HepG2 (cell line): ENCODE data around the gene CNPY4. TPM values are rescaled to one million over a fixed set of nuclear protein-coding genes. Genes with fewer than 3 reads are reported as not detected.
A peak's percentile ranks its signal among the peaks of the same experiment; 100 is the strongest.

Source experiments
- ATAC-seq: fragments of 200-7000 bp; cut with Tn5 transposase; 3 replicates; pipeline ENCODE4 v1.9.1; 2020; ENCODE audit warnings: mild to moderate bottlenecking, moderate library complexity
- BruUV-seq: library from RNA; stranded (reverse); fragments of 400-500 nt; replicated peaks from 2 replicates; lab custom pipeline; 2021; lab: Mats Ljungman, UMichigan
- CTCF ChIA-PET: fragments of 300-600 bp; formaldehyde crosslinking; extraction: SDS; loops from one replicate; lab custom pipeline; 2021; ENCODE audit warnings: low total read pairs, inconsistent platforms, low intra/inter-chr PET ratio; lab: Yijun Ruan, JAX
- POLR2A ChIA-PET: fragments of 350-600 bp; sonication (Branson Sonifier 250); formaldehyde crosslinking; loops from one replicate; lab custom pipeline; 2020; ENCODE audit warnings: antibody characterized with exemption, inconsistent platforms; lab: Yijun Ruan, JAX
- DNase-seq: peaks from one replicate; pipeline ENCODE4 v3.0.0-alpha.2; 2015; ENCODE audit warnings: low spot score
- FAIRE-seq: peaks from 3 replicates; lab custom pipeline; 2011; peaks lifted over from hg19 to GRCh38; lab: Jason Lieb, UNC
- H2AFZ ChIP-seq: one replicate; pipeline ENCODE4 v1.6.1; 2011; ENCODE audit warnings: low read length, inconsistent platforms
- H3K27ac ChIP-seq: fragments of 300-600 bp; 3 replicates; pipeline ENCODE4 v1.8.0; 2011; ENCODE audit warnings: mixed run types, mild to moderate bottlenecking, mixed read lengths, low read length, inconsistent platforms; ENCODE audit not compliant: insufficient read depth; ENCODE audit errors: extremely low read length
- H3K27me3 ChIP-seq, 2 experiments: fragments of 200-600 bp in 1 of 2; 2 replicates in 1 of 2; 3 replicates in 1 of 2; pipeline versions ENCODE4 v1.6.0 to v1.8.0; 2011; ENCODE audit warnings: low read length in 2 of 2, mild to moderate bottlenecking in 2 of 2, moderate library complexity in 2 of 2, inconsistent platforms in 1 of 2; ENCODE audit not compliant: insufficient read depth in 2 of 2, control insufficient read depth in 1 of 2
- H3K36me3 ChIP-seq, 2 experiments: fragments of 200-600 bp in 1 of 2; replicated peaks in 1 of 2; 2 replicates in 1 of 2; 3 replicates in 1 of 2; pipeline versions ENCODE4 v1.5.1 to v1.8.0; 2011; ENCODE audit warnings: low read length in 2 of 2, inconsistent platforms in 1 of 2; ENCODE audit not compliant: insufficient read depth in 2 of 2, control insufficient read depth in 1 of 2
- H3K4me1 ChIP-seq: 2 replicates; pipeline ENCODE4 v1.5.1; 2012; ENCODE audit warnings: low read length, inconsistent platforms; ENCODE audit not compliant: insufficient read depth
- H3K4me2 ChIP-seq: 2 replicates; pipeline ENCODE4 v1.6.0; 2011; ENCODE audit warnings: low read depth, low read length, inconsistent platforms
- H3K4me3 ChIP-seq, 3 experiments: fragments of 200-600 bp in 1 of 3; sonication (generic), shearing (Covaris generic) in 1 of 3; replicated peaks in 1 of 3; 2 replicates each; pipeline ENCODE4 v1.5.1; 2011 to 2016; ENCODE audit warnings: low read length in 3 of 3, inconsistent platforms in 2 of 3, low read depth in 2 of 3, mild to moderate bottlenecking in 2 of 3, control low read depth in 1 of 3, mixed read lengths in 1 of 3; ENCODE audit not compliant: insufficient read depth in 1 of 3
- H3K79me2 ChIP-seq: one replicate; pipeline ENCODE4 v1.6.1; 2011; ENCODE audit warnings: low read length, inconsistent platforms; ENCODE audit not compliant: insufficient read depth
- H3K9ac ChIP-seq: 2 replicates; pipeline ENCODE4 v1.6.0; 2011; ENCODE audit warnings: mild to moderate bottlenecking, low read depth, low read length, inconsistent platforms; ENCODE audit not compliant: insufficient read depth
- H3K9me3 ChIP-seq: 2 replicates; pipeline ENCODE4 v1.5.1; 2012; ENCODE audit warnings: mild to moderate bottlenecking, low read length
- H4K20me1 ChIP-seq: 2 replicates; pipeline ENCODE4 v1.6.0; 2011; ENCODE audit warnings: inconsistent platforms, mild to moderate bottlenecking, low read length, moderate library complexity; ENCODE audit not compliant: insufficient read depth
- HIVEP1 ChIP-seq: sonication (generic); formaldehyde crosslinking; IDR thresholded peaks from 2 replicates; pipeline ENCODE4 v1.4.0; 2020; ENCODE audit warnings: mild to moderate bottlenecking, missing genetic modification reagents
- POLR2AphosphoS2 ChIP-seq: IDR thresholded peaks from 2 replicates; pipeline ENCODE4 v1.6.1; 2011; ENCODE audit warnings: low read depth, low read length, improper control_type of control experiment
- REL ChIP-seq: sonication (generic); formaldehyde crosslinking; conservative IDR thresholded peaks from 2 replicates; pipeline ENCODE4 v1.8.0; 2022; ENCODE audit warnings: mild to moderate bottlenecking, missing genetic modification reagents, moderate library complexity
- SP5 ChIP-seq: IDR thresholded peaks from 2 replicates; pipeline ENCODE4 v1.6.1; 2016; ENCODE audit warnings: low read depth, borderline replicate concordance
- ZNF12 ChIP-seq: sonication (generic); formaldehyde crosslinking; IDR thresholded peaks from 2 replicates; pipeline ENCODE4 v1.5.0; 2020; ENCODE audit warnings: missing genetic modification reagents
- ZNF282 ChIP-seq: fragments of 450-650 bp; IDR thresholded peaks from 2 replicates; pipeline ENCODE4 v1.6.1; 2018; ENCODE audit not compliant: partially characterized antibody
- ZNF44 ChIP-seq: sonication (generic); formaldehyde crosslinking; IDR thresholded peaks from 2 replicates; pipeline ENCODE4 v1.5.1; 2020; ENCODE audit warnings: mild to moderate bottlenecking, missing genetic modification reagents
- ZNF484 ChIP-seq: sonication (generic); formaldehyde crosslinking; IDR thresholded peaks from 2 replicates; pipeline ENCODE4 v1.5.1; 2020; ENCODE audit warnings: mild to moderate bottlenecking, low read depth, missing genetic modification reagents, borderline replicate concordance
- ZNF841 ChIP-seq: sonication (generic); formaldehyde crosslinking; IDR thresholded peaks from 2 replicates; pipeline ENCODE4 v1.8.1; 2023; ENCODE audit warnings: missing genetic modification reagents, borderline replicate concordance
- WGBS: methylation state at CpG from one replicate; pipeline ENCODE4 v1.1.6; 2017; ENCODE audit warnings: low lambda C conversion rate; 5-methylcytosine and 5-hydroxymethylcytosine counted together
- in situ Hi-C: cut with HindIII; loops from 2 replicates; pipeline ENCODE4 v1.10.0; 2017; ENCODE audit warnings: low pct_unique_long_range_greater_than_20kb; ENCODE audit not compliant: extremely low pct_ligation_motif_present
- intact Hi-C: fragments of 100-400 bp; cut with micrococcal nuclease; formaldehyde crosslinking; loops from one replicate; pipeline ENCODE4 v1.10.0; 2022; ENCODE audit not compliant: unreplicated experiment
- polyA plus RNA-seq, 8 experiments: library from polyadenylated mRNA; depleted of rRNA in 3 of 8; stranded (reverse) in 7 of 8; unstranded in 1 of 8; fragments of >200 nt; fragmentation: Illumina TruSeq in 4 of 8; extraction: Trizol in 4 of 8; gene quantifications; 2 replicates each; pipeline versions ENCODE4 v1.2.1 to v1.2.3, GENCODE V29; 2011 to 2016; ENCODE audit warnings: low read depth in 4 of 8, missing spikeins in 1 of 8, mixed read lengths in 1 of 8; ENCODE audit not compliant: insufficient read depth in 1 of 8
- total RNA-seq, 5 experiments: library from RNA; depleted of rRNA; stranded (reverse); fragments of >200 nt; fragmentation: Illumina TruSeq; extraction: Trizol; gene quantifications; 2 replicates each; pipeline ENCODE4 v1.2.3, GENCODE V29; 2016; ENCODE audit warnings: low read depth in 1 of 5
- TF ChIP-seq, protein P1 (sequence below): sonication (generic); formaldehyde crosslinking; IDR thresholded peaks from 2 replicates; pipeline ENCODE4 v1.4.0; 2020; ENCODE audit warnings: missing genetic modification reagents, low read depth, mild to moderate bottlenecking, borderline replicate concordance
- TF ChIP-seq, protein P2 (sequence below): sonication (generic); formaldehyde crosslinking; IDR thresholded peaks from 2 replicates; pipeline ENCODE4 v1.9.0; 2022; ENCODE audit warnings: missing genetic modification reagents, mild to moderate bottlenecking, borderline replicate concordance
- TF ChIP-seq, protein P3 (sequence below): IDR thresholded peaks from 2 replicates; pipeline ENCODE4 v1.6.1; 2016; ENCODE audit warnings: missing genetic modification reagents, missing compliant biosample characterization
- TF ChIP-seq, protein P4 (sequence below): sonication (generic); formaldehyde crosslinking; IDR thresholded peaks from 2 replicates; pipeline ENCODE4 v1.5.0; 2020; ENCODE audit warnings: mild to moderate bottlenecking, missing genetic modification reagents
- TF ChIP-seq, protein P5 (sequence below): sonication (generic); formaldehyde crosslinking; IDR thresholded peaks from 2 replicates; pipeline ENCODE4 v1.8.1; 2023; ENCODE audit warnings: mild to moderate bottlenecking, inconsistent platforms, moderate library complexity, missing genetic modification reagents, borderline replicate concordance
- TF ChIP-seq, protein P6 (sequence below): IDR thresholded peaks from 2 replicates; pipeline ENCODE4 v1.6.1; 2016; ENCODE audit warnings: mild to moderate bottlenecking, missing biosample characterization, missing genetic modification reagents

Gene CNPY4
- total and polyA plus RNA-seq, 2 of the 13 experiments (the other 11 are each of a cell fraction or from before 2014, with no cell fraction given) = 6.2 to 12.7 TPM

DNA sequence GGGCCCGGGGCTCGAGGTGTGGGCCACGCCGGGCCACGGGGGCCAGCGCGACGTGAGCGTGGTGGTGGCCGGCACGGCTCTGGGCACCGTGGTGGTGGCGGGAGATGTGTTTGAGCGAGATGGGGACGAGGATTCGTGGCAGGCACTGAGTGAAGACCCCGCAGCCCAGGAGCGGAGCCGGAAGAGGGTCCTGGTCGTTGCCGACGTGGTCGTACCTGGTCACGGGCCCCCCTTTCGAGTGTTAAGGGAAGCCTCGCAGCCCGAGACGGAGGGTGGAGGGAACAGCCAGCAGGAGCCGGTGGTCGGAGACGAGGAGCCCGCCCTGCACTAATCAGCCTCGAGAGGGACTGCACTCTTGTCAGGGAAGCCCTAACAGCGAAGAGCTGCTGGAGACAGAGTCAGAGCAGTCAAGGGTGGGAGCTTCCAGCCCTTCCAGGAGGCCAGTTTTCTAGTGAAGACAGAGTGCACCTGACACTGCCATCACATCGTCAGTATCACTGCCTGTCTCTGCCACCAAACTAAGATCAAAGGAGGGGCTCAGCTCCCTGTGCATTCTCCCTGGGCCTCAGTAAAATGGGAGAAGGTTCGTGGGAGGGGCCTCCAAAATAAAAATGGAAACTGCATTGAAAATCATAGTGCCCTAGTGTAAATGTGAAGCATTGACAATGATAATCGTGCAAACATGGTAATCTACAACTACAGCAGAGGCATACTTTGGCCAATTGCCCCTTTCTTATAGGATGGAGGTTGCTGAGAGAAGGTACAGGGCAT lies 8.6 kb downstream of the CNPY4 start (continued):
- TF ChIP-seq REL (CRISPR knock-in tag) = 0 out of 2 replicates have a peak, but pooled peaks have one; percentile 10
- TF ChIP-seq, all 625 proteins: peak for 42

DNA sequence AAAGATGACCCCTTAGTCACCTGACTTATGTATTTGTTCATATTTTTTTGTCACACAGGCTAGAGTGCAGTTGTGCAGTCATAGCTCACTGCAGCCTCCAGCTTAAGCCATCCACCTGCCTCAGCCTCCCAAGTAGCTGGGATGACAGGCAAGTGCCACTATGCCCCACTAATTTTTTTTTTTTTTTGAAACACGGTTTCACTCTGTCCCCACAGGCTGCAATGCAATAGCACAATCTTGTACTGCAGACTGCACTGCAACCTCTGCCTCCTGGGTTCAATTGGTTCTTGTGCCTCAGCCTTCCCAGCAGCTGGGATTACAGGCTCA lies 9.2 kb downstream of the CNPY4 start:
- no peaks in the 10 kb centered on the region for H4K20me1 ChIP-seq
- no peaks in the 10 kb centered on the region for H3K36me3 ChIP-seq
- no peak for DNase-seq
- POLR2A ChIA-PET = interaction anchor here (2.5 to 3.7 kb wide), 2 partner anchors 20 to 28 kb away, joined by 8 to 26 read pairs; partner anchors contain the start of genes AP4M1, LAMTOR4 and MCM7
- H3K9ac ChIP-seq = no peak overlapping the region
- H3K4me2 ChIP-seq = peak overlapping the region; percentile 74
- 37% methylated on average over 1 of the region's 1 CpG for WGBS
- H3K27me3 ChIP-seq = no peaks in the 10 kb centered on the region
- BruUV-seq = no TSS peak
- H2AFZ ChIP-seq = no peak overlapping the region
- H3K27ac ChIP-seq = no peak overlapping the region
- no peak for FAIRE-seq
- no peaks in the 10 kb centered on the region for H3K9me3 ChIP-seq
- intact Hi-C loops (loop anchor here (5.0 kb wide), 1 partner anchor 46 kb away; the partner anchor contains the start of gene ZNF3), in situ Hi-C loops (no loop called here)
- ATAC-seq = no peak
- H3K79me2 ChIP-seq = peaks cover 5% of the 10 kb centered on the region
- peaks cover 58% of the 10 kb centered on the region for H3K4me1 ChIP-seq
- CTCF ChIA-PET = no interaction called here
- H3K4me3 ChIP-seq = peak overlapping the region in 2 of 3 experiments; percentile 84 to 92; a peak in 2 of 6 replicates
- TF ChIP-seq ZNF484 (no peak), ZNF44 (CRISPR knock-in tag) (no peak), ZNF282 (no peak), HIVEP1 (CRISPR knock-in tag) (no peak), SP5 (CRISPR knock-in tag) (no peak), POLR2AphosphoS2 (no peak), ZNF12 (CRISPR knock-in tag) (0 out of 2 replicates have a peak, but pooled peaks have one; percentile 50), ZNF841 (CRISPR knock-in tag) (no peak)
- TF ChIP-seq, protein P1, sequence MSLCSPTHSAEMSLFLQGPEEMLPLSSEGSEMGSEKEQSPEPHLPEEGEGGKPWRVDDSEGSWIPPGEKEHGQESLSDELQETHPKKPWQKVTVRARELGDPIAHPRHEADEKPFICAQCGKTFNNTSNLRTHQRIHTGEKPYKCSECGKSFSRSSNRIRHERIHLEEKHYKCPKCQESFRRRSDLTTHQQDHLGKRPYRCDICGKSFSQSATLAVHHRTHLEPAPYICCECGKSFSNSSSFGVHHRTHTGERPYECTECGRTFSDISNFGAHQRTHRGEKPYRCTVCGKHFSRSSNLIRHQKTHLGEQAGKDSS (CRISPR knock-in tag) = no peak
- TF ChIP-seq, protein P2, sequence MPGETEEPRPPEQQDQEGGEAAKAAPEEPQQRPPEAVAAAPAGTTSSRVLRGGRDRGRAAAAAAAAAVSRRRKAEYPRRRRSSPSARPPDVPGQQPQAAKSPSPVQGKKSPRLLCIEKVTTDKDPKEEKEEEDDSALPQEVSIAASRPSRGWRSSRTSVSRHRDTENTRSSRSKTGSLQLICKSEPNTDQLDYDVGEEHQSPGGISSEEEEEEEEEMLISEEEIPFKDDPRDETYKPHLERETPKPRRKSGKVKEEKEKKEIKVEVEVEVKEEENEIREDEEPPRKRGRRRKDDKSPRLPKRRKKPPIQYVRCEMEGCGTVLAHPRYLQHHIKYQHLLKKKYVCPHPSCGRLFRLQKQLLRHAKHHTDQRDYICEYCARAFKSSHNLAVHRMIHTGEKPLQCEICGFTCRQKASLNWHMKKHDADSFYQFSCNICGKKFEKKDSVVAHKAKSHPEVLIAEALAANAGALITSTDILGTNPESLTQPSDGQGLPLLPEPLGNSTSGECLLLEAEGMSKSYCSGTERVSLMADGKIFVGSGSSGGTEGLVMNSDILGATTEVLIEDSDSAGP (CRISPR knock-in tag) = no peak
- TF ChIP-seq, protein P3, sequence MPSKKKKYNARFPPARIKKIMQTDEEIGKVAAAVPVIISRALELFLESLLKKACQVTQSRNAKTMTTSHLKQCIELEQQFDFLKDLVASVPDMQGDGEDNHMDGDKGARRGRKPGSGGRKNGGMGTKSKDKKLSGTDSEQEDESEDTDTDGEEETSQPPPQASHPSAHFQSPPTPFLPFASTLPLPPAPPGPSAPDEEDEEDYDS (CRISPR knock-in tag) = no peak
- TF ChIP-seq, protein P4, sequence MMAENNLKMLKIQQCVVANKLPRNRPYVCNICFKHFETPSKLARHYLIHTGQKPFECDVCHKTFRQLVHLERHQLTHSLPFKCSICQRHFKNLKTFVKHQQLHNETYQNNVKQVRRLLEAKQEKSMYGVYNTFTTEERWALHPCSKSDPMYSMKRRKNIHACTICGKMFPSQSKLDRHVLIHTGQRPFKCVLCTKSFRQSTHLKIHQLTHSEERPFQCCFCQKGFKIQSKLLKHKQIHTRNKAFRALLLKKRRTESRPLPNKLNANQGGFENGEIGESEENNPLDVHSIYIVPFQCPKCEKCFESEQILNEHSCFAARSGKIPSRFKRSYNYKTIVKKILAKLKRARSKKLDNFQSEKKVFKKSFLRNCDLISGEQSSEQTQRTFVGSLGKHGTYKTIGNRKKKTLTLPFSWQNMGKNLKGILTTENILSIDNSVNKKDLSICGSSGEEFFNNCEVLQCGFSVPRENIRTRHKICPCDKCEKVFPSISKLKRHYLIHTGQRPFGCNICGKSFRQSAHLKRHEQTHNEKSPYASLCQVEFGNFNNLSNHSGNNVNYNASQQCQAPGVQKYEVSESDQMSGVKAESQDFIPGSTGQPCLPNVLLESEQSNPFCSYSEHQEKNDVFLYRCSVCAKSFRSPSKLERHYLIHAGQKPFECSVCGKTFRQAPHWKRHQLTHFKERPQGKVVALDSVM (CRISPR knock-in tag) = peak; percentile 50
- TF ChIP-seq, protein P5, sequence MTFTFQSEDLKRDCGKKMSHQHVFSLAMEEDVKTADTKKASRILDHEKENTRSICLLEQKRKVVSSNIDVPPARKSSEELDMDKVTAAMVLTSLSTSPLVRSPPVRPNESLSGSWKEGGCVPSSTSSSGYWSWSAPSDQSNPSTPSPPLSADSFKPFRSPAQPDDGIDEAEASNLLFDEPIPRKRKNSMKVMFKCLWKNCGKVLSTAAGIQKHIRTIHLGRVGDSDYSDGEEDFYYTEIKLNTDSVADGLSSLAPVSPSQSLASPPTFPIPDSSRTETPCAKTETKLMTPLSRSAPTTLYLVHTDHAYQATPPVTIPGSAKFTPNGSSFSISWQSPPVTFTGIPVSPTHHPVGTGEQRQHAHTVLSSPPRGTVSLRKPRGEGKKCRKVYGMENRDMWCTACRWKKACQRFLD (CRISPR knock-in tag) = no peak
- TF ChIP-seq, protein P6, sequence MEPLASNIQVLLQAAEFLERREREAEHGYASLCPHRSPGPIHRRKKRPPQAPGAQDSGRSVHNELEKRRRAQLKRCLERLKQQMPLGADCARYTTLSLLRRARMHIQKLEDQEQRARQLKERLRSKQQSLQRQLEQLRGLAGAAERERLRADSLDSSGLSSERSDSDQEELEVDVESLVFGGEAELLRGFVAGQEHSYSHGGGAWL = no peak
